Esophagus squamous epithelium (tissue), 5 donors: ENCODE results near the gene EDEM3. TPM values are rescaled to one million over a fixed set of nuclear protein-coding genes. Genes with fewer than 3 reads are reported as not detected.

Experiments
- DNase-seq: peaks from one replicate; lab custom pipeline; 2025; lab: John Stamatoyannopoulos, UW
- H3K27ac ChIP-seq, 4 donors: fragments of 200-600 bp; sonication (generic); one replicate each; pipeline ENCODE4 v1.5.1; 2016 to 2019; ENCODE audit warnings: mild to moderate bottlenecking in 1 of 4
- H3K27me3 ChIP-seq, 4 donors: fragments of 200-600 bp; sonication (generic); 1 replicate in 3 of 4; 2 replicates in 1 of 4; pipeline versions ENCODE4 v1.5.1 to v1.6.0; 2017 to 2021; ENCODE audit warnings: antibody characterized with exemption in 1 of 4
- H3K36me3 ChIP-seq, 3 donors: fragments of 200-600 bp; sonication (generic); one replicate each; pipeline ENCODE4 v1.5.1; 2016 to 2019
- H3K4me1 ChIP-seq, 3 donors: fragments of 200-600 bp; sonication (generic); one replicate each; pipeline ENCODE4 v1.5.1; 2017 to 2019
- H3K4me3 ChIP-seq, 4 donors: fragments of 200-600 bp; sonication (generic); 1 replicate in 3 of 4; 2 replicates in 1 of 4; pipeline ENCODE4 v1.5.1; 2016 to 2019; ENCODE audit warnings: mild to moderate bottlenecking in 2 of 4, moderate library complexity in 1 of 4
- H3K9me3 ChIP-seq, 3 donors: fragments of 200-600 bp; sonication (generic); one replicate each; pipeline ENCODE4 v1.5.1; 2016 to 2019
- POLR2A ChIP-seq, 4 donors: fragments of 450-650 bp; IDR thresholded peaks; one replicate each; pipeline ENCODE4 v1.6.1; 2017; ENCODE audit warnings: antibody characterized with exemption in 4 of 4, mild to moderate bottlenecking in 4 of 4, moderate library complexity in 3 of 4
- WGBS, 2 donors: methylation state at CpG; one replicate each; pipeline ENCODE4 v1.1.5; 2018; 5-methylcytosine and 5-hydroxymethylcytosine counted together
- intact Hi-C: fragments of 100-400 bp; cut with DNase I; formaldehyde crosslinking; loops from one replicate; pipeline ENCODE4 v1.15.0; 2022
- total RNA-seq, 4 donors: library from RNA; depleted of rRNA; stranded (reverse); fragments of >200 nt; gene quantifications; one replicate each; pipeline ENCODE4 v1.1.0, GENCODE V29; 2016
- TF ChIP-seq, protein P1 (sequence below), 6 experiments: fragments of 450-650 bp in 4 of 6; fragments of 200-600 bp in 2 of 6; sonication (generic) in 2 of 6; IDR thresholded peaks; one replicate each; pipeline ENCODE4 v1.5.1; 2016 to 2019; ENCODE audit warnings: antibody characterized with exemption in 6 of 6, mild to moderate bottlenecking in 4 of 6, moderate library complexity in 4 of 6
- donor health status: DM: yes; HTN: yes; CAD: no.

EDEM3 gene
- total RNA-seq, 4 donors from 2014 or later: 13.4 to 22.6 (median 20.9) TPM

DNA sequence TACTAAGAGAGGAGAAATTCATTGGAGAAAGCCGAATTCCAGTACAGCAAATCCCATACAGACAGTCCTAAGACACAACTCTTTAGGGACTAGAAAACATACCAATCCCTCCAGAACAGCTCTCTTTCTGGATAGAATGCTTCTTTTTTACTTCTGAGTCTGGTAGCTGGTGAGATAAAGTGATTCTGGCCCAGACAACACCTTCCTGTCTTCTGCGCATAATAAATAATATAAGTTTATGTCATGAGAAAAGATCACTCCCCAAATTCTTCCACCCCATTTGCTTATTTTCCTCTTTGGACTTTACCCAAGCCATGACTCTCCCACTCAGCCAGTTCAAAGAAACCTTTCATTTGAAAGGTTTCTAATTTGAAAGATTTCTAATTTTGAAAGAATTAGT is 98.4 kb downstream of the EDEM3 start:
- 88 to 92% methylated on average over 2 of the region's 2 CpGs for WGBS, 2 donors
- Histone ChIP-seq H3K27me3 (no peaks in the 10 kb centered on the region), H3K27ac (no peak overlapping the region), H3K4me3 (no peak overlapping the region), H3K9me3 (no peaks in the 10 kb centered on the region), H3K36me3 (no peaks in the 10 kb centered on the region), H3K4me1 (no peaks in the 10 kb centered on the region)
- DNase-seq: no peak
- intact Hi-C loops: no loop called here
- no peak for TF ChIP-seq POLR2A (IDR thresholded peaks at IDR 0.05)
- TF ChIP-seq, protein P1, sequence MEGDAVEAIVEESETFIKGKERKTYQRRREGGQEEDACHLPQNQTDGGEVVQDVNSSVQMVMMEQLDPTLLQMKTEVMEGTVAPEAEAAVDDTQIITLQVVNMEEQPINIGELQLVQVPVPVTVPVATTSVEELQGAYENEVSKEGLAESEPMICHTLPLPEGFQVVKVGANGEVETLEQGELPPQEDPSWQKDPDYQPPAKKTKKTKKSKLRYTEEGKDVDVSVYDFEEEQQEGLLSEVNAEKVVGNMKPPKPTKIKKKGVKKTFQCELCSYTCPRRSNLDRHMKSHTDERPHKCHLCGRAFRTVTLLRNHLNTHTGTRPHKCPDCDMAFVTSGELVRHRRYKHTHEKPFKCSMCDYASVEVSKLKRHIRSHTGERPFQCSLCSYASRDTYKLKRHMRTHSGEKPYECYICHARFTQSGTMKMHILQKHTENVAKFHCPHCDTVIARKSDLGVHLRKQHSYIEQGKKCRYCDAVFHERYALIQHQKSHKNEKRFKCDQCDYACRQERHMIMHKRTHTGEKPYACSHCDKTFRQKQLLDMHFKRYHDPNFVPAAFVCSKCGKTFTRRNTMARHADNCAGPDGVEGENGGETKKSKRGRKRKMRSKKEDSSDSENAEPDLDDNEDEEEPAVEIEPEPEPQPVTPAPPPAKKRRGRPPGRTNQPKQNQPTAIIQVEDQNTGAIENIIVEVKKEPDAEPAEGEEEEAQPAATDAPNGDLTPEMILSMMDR (IDR thresholded peaks at IDR 0.05): no peak

DNA sequence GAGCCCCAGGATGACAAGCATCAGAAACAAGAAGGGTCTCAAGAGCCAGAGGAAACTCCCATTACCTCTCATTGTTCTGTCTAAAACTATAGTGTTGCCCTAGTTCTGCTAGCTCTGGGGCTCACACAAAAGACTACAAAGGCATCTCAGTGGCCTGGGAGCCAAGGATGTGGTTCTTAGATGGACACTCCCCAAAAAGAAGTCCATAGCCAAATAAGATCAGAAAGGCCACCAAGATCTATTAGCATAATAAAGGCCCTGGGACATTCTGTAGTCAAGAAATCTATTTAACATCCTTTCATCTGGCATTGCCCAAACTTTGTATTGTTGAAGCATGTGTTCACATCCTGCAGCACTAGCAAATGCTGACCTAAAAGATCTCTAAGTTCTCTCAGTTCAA is 99.5 kb downstream of the EDEM3 start:
- H3K9me3 ChIP-seq: no peaks in the 10 kb centered on the region
- H3K36me3 ChIP-seq: no peaks in the 10 kb centered on the region
- TF ChIP-seq, protein P1 (IDR thresholded peaks at IDR 0.05): no peak
- TF ChIP-seq POLR2A (IDR thresholded peaks at IDR 0.05): no peak
- no peak overlapping the region for H3K4me3 ChIP-seq
- peaks cover 0 to under 1% (median 0%) of the 10 kb centered on the region in 3 donors for H3K4me1 ChIP-seq
- H3K27ac ChIP-seq: no peak overlapping the region
- intact Hi-C loops: no loop called here
- H3K27me3 ChIP-seq: no peaks in the 10 kb centered on the region
- DNase-seq: no peak

DNA sequence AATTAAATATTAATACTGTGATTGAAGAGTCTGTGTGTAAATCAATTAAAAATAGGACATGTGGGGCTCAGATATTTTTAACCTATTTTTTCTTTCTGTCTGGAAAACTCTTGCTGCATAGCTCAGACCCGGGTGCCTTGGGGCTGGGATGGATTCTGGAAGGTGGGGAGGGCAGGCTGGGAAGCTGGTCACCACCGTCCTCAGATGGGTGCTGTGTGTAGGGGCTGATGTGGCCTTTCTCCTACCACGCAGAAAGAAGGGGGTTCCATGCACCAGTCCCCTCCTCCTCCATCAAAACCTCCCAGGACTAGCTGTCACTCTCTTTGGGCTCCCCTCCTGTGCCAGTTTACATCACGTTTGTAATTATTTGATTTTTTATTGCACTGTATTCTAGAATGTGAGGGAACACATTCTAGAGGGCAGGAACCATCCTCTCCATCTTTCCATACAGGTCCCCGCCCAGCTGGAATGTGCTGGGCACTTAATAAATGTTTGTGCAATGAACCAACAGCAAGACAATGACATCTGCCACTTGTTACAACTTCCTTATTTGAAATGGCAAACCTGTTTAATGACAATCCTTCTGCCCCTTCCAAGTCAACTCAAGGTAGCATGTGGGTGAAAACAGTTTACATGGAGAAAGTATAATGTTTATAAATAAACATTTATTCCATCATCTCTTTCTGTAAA is 104.3 kb downstream of the EDEM3 start:
- intact Hi-C loops: no loop called here
- 63 to 67% methylated on average over 5 of the region's 5 CpGs for WGBS, 2 donors
- Histone ChIP-seq H3K4me1 (peaks cover 0 to 7% (median 0%) of the 10 kb centered on the region in 3 donors), H3K36me3 (no peaks in the 10 kb centered on the region), H3K9me3 (no peaks in the 10 kb centered on the region), H3K27ac (no peak overlapping the region), H3K4me3 (no peak overlapping the region), H3K27me3 (no peaks in the 10 kb centered on the region)
- DNase-seq: no peak
- TF ChIP-seq, protein P1 (IDR thresholded peaks at IDR 0.05): no peak
- no peak for TF ChIP-seq POLR2A (IDR thresholded peaks at IDR 0.05)

DNA sequence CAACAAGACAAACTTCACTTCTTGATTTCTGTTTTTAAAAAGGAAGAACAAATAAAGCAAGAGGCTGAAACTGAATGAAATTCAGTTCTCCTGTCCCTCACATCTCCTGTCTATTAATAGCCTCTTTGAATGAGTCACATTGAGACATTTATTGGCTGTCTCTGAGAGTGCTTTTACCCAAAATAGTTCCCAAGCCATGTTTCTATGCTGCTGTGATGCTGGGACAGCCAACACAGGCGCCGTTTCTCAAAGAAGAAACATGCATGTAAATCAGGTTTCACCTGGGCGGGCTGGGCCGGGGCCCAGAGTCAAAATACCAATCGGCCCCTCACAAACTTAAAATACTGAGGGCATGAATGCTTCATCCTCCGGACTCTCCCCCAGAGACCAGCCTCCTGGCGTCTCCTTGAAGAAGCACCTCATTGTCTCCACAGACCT is 105.2 kb downstream of the EDEM3 start:
- Histone ChIP-seq H3K27me3 (no peaks in the 10 kb centered on the region), H3K4me3 (no peak overlapping the region), H3K9me3 (no peaks in the 10 kb centered on the region), H3K27ac (peak overlapping the region in 1 of 4 donors; percentile 37), H3K36me3 (no peaks in the 10 kb centered on the region), H3K4me1 (peaks cover 0 to 7% (median 0%) of the 10 kb centered on the region in 3 donors)
- no peak for DNase-seq
- WGBS, 2 donors: 56 to 79% methylated on average over 3 to 7 of the region's 7 CpGs
- intact Hi-C loops: no loop called here
- TF ChIP-seq POLR2A (IDR thresholded peaks at IDR 0.05): no peak
- TF ChIP-seq, protein P1 (IDR thresholded peaks at IDR 0.05): no peak

DNA sequence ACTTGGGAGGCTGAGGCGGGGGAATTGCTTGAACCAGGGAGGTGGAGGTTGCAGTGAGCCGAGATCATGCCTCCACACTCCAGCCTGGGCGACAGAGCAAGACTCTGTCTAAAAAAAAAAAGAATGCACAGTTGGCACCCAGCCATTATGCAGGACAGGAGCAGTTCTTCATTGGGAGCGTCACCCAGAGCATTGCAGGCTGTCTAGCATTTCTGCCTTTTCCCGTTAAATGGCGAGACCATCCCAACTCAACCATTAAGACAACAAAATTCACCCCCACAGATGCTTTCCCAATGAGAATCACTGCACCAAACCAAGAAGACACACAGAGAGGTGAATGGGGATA is 105.8 kb downstream of the EDEM3 start:
- intact Hi-C loops: no loop called here
- Histone ChIP-seq H3K4me3 (no peak overlapping the region), H3K27me3 (no peaks in the 10 kb centered on the region), H3K27ac (peak overlapping the region in 1 of 4 donors; percentile 37), H3K4me1 (peaks cover 0 to 7% (median 0%) of the 10 kb centered on the region in 3 donors), H3K9me3 (no peaks in the 10 kb centered on the region), H3K36me3 (no peaks in the 10 kb centered on the region)
- no peak for TF ChIP-seq POLR2A (IDR thresholded peaks at IDR 0.05)
- TF ChIP-seq, protein P1 (IDR thresholded peaks at IDR 0.05): no peak
- no peak for DNase-seq
- 76 to 87% methylated on average over 4 to 6 of the region's 6 CpGs for WGBS, 2 donors
